K562 (cell line): ENCODE results near the gene SGMS1. TPM values are rescaled to one million over a fixed set of nuclear protein-coding genes. Genes with fewer than 3 reads are reported as not detected.

Experiments used
- KLF1 ChIP-seq: fragments of 450-650 bp; IDR thresholded peaks from 2 replicates; pipeline ENCODE4 v1.6.1; 2016; ENCODE audit warnings: missing genetic modification characterization, missing compliant biosample characterization
- NFRKB ChIP-seq: fragments of 450-650 bp; IDR thresholded peaks from 2 replicates; pipeline ENCODE4 v1.6.1; 2016; ENCODE audit warnings: low read depth
- PHF21A ChIP-seq: fragments of 450-650 bp; IDR thresholded peaks from 2 replicates; pipeline ENCODE4 v1.6.1; 2017; ENCODE audit warnings: low read depth, borderline replicate concordance
- SOX6 ChIP-seq: fragments of 450-650 bp; IDR thresholded peaks from 2 replicates; pipeline ENCODE4 v1.6.1; 2014; ENCODE audit warnings: mild to moderate bottlenecking
- SPI1 ChIP-seq: IDR thresholded peaks from 2 replicates; pipeline ENCODE4 v1.6.1; 2011; ENCODE audit warnings: low read depth, low read length, control low read depth, borderline replicate concordance
- ZNF134 ChIP-seq: fragments of 250-450 bp; sonication (Bioruptor Pico); conservative IDR thresholded peaks from 2 replicates; pipeline ENCODE4 v1.4.0; 2020
- ZNF212 ChIP-seq: fragments of 450-650 bp; formaldehyde crosslinking; IDR thresholded peaks from 2 replicates; pipeline ENCODE4 v1.4.0; 2020; ENCODE audit warnings: mild to moderate bottlenecking
- ZNF445 ChIP-seq: fragments of 250-450 bp; sonication (Bioruptor Pico); IDR thresholded peaks from 2 replicates; pipeline ENCODE4 v1.4.0; 2020; ENCODE audit warnings: low read depth, mild to moderate bottlenecking, moderate library complexity
- ZNF551 ChIP-seq: fragments of 250-450 bp; sonication (Bioruptor Pico); IDR thresholded peaks from 2 replicates; pipeline ENCODE4 v1.5.0; 2021; ENCODE audit warnings: mild to moderate bottlenecking, moderate library complexity
- ZNF75A ChIP-seq: fragments of 450-650 bp; formaldehyde crosslinking; IDR thresholded peaks from 2 replicates; pipeline ENCODE4 v1.4.0; 2020; ENCODE audit warnings: mild to moderate bottlenecking
- ZNF778 ChIP-seq: fragments of 450-650 bp; formaldehyde crosslinking; IDR thresholded peaks from 2 replicates; pipeline ENCODE4 v1.4.0; 2020; ENCODE audit warnings: mild to moderate bottlenecking, moderate library complexity
- ZSCAN32 ChIP-seq: fragments of 450-650 bp; formaldehyde crosslinking; IDR thresholded peaks from 2 replicates; pipeline ENCODE4 v1.4.0; 2020; ENCODE audit warnings: mild to moderate bottlenecking, moderate library complexity
- polyA plus RNA-seq, 8 experiments: library from polyadenylated mRNA; depleted of rRNA in 4 of 8; stranded (reverse) in 5 of 8; unstranded in 3 of 8; fragments of >200 nt; fragmentation: Nextera tagmentation in 2 of 8; fragmentation: Illumina TruSeq in 1 of 8; extraction: Ambion mirVana in 2 of 8; extraction: Trizol in 1 of 8; gene quantifications; 2 replicates each; pipeline versions ENCODE4 v1.2.1 to v1.2.3, GENCODE V29; 2011 to 2014; ENCODE audit warnings: inconsistent platforms in 1 of 8, missing spikeins in 1 of 8
- total RNA-seq, 7 experiments: library from RNA; depleted of rRNA in 6 of 7; stranded (reverse); fragments of >200 nt in 6 of 7; fragmentation: Illumina TruSeq in 2 of 7; extraction: Trizol in 2 of 7; gene quantifications; 2 replicates each; pipeline versions ENCODE4 v1.2.1 to v1.2.3, GENCODE V29; 2011 to 2021; ENCODE audit warnings: low replicate concordance in 1 of 7
- TF ChIP-seq, protein P1 (sequence below): fragments of 450-650 bp; formaldehyde crosslinking; IDR thresholded peaks from 2 replicates; pipeline ENCODE4 v1.4.0; 2020; ENCODE audit warnings: mild to moderate bottlenecking
- TF ChIP-seq, protein P2 (sequence below): fragments of 450-650 bp; IDR thresholded peaks from 2 replicates; pipeline ENCODE4 v1.6.1; 2016; ENCODE audit warnings: low read depth, mild to moderate bottlenecking, moderate library complexity
- TF ChIP-seq, protein P3 (sequence below): fragments of 450-650 bp; IDR thresholded peaks from 2 replicates; pipeline ENCODE4 v1.6.1; 2016; ENCODE audit warnings: mild to moderate bottlenecking, moderate library complexity

Gene SGMS1
- total and polyA plus RNA-seq, 9 of the 15 experiments (the other 6 are each of a cell fraction or from before 2014, with no cell fraction given) = 22.6 to 232 (median 82.2) TPM

- 0 out of 2 replicates have a peak, but pooled peaks have one; percentile 52 for TF ChIP-seq ZNF212 (CRISPR knock-in tag)
- TF ChIP-seq, protein P1, sequence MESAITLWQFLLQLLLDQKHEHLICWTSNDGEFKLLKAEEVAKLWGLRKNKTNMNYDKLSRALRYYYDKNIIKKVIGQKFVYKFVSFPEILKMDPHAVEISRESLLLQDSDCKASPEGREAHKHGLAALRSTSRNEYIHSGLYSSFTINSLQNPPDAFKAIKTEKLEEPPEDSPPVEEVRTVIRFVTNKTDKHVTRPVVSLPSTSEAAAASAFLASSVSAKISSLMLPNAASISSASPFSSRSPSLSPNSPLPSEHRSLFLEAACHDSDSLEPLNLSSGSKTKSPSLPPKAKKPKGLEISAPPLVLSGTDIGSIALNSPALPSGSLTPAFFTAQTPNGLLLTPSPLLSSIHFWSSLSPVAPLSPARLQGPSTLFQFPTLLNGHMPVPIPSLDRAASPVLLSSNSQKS = 0 out of 2 replicates have a peak, but pooled peaks have one; percentile 64
- 0 out of 2 replicates have a peak, but pooled peaks have one; percentile 27 for TF ChIP-seq ZNF778 (CRISPR knock-in tag)
- no peak for TF ChIP-seq KLF1 (tag)
- TF ChIP-seq ZNF134 (CRISPR knock-in tag) = no peak; the same call in 1 of the 2 replicates
- TF ChIP-seq NFRKB = no peak
- no peak for TF ChIP-seq SPI1
- TF ChIP-seq, protein P2, sequence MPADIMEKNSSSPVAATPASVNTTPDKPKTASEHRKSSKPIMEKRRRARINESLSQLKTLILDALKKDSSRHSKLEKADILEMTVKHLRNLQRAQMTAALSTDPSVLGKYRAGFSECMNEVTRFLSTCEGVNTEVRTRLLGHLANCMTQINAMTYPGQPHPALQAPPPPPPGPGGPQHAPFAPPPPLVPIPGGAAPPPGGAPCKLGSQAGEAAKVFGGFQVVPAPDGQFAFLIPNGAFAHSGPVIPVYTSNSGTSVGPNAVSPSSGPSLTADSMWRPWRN = no peak
- TF ChIP-seq ZNF75A (CRISPR knock-in tag) = 0 out of 2 replicates have a peak, but pooled peaks have one; percentile 38
- TF ChIP-seq ZNF551 (CRISPR knock-in tag) = 0 out of 2 replicates have a peak, but pooled peaks have one; percentile 67
- no peak for TF ChIP-seq ZSCAN32 (CRISPR knock-in tag)
- TF ChIP-seq, protein P3, sequence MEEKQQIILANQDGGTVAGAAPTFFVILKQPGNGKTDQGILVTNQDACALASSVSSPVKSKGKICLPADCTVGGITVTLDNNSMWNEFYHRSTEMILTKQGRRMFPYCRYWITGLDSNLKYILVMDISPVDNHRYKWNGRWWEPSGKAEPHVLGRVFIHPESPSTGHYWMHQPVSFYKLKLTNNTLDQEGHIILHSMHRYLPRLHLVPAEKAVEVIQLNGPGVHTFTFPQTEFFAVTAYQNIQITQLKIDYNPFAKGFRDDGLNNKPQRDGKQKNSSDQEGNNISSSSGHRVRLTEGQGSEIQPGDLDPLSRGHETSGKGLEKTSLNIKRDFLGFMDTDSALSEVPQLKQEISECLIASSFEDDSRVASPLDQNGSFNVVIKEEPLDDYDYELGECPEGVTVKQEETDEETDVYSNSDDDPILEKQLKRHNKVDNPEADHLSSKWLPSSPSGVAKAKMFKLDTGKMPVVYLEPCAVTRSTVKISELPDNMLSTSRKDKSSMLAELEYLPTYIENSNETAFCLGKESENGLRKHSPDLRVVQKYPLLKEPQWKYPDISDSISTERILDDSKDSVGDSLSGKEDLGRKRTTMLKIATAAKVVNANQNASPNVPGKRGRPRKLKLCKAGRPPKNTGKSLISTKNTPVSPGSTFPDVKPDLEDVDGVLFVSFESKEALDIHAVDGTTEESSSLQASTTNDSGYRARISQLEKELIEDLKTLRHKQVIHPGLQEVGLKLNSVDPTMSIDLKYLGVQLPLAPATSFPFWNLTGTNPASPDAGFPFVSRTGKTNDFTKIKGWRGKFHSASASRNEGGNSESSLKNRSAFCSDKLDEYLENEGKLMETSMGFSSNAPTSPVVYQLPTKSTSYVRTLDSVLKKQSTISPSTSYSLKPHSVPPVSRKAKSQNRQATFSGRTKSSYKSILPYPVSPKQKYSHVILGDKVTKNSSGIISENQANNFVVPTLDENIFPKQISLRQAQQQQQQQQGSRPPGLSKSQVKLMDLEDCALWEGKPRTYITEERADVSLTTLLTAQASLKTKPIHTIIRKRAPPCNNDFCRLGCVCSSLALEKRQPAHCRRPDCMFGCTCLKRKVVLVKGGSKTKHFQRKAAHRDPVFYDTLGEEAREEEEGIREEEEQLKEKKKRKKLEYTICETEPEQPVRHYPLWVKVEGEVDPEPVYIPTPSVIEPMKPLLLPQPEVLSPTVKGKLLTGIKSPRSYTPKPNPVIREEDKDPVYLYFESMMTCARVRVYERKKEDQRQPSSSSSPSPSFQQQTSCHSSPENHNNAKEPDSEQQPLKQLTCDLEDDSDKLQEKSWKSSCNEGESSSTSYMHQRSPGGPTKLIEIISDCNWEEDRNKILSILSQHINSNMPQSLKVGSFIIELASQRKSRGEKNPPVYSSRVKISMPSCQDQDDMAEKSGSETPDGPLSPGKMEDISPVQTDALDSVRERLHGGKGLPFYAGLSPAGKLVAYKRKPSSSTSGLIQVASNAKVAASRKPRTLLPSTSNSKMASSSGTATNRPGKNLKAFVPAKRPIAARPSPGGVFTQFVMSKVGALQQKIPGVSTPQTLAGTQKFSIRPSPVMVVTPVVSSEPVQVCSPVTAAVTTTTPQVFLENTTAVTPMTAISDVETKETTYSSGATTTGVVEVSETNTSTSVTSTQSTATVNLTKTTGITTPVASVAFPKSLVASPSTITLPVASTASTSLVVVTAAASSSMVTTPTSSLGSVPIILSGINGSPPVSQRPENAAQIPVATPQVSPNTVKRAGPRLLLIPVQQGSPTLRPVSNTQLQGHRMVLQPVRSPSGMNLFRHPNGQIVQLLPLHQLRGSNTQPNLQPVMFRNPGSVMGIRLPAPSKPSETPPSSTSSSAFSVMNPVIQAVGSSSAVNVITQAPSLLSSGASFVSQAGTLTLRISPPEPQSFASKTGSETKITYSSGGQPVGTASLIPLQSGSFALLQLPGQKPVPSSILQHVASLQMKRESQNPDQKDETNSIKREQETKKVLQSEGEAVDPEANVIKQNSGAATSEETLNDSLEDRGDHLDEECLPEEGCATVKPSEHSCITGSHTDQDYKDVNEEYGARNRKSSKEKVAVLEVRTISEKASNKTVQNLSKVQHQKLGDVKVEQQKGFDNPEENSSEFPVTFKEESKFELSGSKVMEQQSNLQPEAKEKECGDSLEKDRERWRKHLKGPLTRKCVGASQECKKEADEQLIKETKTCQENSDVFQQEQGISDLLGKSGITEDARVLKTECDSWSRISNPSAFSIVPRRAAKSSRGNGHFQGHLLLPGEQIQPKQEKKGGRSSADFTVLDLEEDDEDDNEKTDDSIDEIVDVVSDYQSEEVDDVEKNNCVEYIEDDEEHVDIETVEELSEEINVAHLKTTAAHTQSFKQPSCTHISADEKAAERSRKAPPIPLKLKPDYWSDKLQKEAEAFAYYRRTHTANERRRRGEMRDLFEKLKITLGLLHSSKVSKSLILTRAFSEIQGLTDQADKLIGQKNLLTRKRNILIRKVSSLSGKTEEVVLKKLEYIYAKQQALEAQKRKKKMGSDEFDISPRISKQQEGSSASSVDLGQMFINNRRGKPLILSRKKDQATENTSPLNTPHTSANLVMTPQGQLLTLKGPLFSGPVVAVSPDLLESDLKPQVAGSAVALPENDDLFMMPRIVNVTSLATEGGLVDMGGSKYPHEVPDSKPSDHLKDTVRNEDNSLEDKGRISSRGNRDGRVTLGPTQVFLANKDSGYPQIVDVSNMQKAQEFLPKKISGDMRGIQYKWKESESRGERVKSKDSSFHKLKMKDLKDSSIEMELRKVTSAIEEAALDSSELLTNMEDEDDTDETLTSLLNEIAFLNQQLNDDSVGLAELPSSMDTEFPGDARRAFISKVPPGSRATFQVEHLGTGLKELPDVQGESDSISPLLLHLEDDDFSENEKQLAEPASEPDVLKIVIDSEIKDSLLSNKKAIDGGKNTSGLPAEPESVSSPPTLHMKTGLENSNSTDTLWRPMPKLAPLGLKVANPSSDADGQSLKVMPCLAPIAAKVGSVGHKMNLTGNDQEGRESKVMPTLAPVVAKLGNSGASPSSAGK = no peak
- no peak for TF ChIP-seq PHF21A
- TF ChIP-seq ZNF445 (CRISPR knock-in tag) = 0 out of 2 replicates have a peak, but pooled peaks have one; percentile 29
- TF ChIP-seq SOX6 = no peak
Measured at GRCh38 chr10:50324680-50325393, 298.9 kb downstream of the SGMS1 start (continued).
